ENCODE measurements around the gene INPPL1.
"Not testable (repeated sequence)": the region's sequence is repeated elsewhere in the genome, so short reads cannot be mapped to it uniquely, and the experiment has no call there.

Gene INPPL1, protein sequence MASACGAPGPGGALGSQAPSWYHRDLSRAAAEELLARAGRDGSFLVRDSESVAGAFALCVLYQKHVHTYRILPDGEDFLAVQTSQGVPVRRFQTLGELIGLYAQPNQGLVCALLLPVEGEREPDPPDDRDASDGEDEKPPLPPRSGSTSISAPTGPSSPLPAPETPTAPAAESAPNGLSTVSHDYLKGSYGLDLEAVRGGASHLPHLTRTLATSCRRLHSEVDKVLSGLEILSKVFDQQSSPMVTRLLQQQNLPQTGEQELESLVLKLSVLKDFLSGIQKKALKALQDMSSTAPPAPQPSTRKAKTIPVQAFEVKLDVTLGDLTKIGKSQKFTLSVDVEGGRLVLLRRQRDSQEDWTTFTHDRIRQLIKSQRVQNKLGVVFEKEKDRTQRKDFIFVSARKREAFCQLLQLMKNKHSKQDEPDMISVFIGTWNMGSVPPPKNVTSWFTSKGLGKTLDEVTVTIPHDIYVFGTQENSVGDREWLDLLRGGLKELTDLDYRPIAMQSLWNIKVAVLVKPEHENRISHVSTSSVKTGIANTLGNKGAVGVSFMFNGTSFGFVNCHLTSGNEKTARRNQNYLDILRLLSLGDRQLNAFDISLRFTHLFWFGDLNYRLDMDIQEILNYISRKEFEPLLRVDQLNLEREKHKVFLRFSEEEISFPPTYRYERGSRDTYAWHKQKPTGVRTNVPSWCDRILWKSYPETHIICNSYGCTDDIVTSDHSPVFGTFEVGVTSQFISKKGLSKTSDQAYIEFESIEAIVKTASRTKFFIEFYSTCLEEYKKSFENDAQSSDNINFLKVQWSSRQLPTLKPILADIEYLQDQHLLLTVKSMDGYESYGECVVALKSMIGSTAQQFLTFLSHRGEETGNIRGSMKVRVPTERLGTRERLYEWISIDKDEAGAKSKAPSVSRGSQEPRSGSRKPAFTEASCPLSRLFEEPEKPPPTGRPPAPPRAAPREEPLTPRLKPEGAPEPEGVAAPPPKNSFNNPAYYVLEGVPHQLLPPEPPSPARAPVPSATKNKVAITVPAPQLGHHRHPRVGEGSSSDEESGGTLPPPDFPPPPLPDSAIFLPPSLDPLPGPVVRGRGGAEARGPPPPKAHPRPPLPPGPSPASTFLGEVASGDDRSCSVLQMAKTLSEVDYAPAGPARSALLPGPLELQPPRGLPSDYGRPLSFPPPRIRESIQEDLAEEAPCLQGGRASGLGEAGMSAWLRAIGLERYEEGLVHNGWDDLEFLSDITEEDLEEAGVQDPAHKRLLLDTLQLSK

DNA sequence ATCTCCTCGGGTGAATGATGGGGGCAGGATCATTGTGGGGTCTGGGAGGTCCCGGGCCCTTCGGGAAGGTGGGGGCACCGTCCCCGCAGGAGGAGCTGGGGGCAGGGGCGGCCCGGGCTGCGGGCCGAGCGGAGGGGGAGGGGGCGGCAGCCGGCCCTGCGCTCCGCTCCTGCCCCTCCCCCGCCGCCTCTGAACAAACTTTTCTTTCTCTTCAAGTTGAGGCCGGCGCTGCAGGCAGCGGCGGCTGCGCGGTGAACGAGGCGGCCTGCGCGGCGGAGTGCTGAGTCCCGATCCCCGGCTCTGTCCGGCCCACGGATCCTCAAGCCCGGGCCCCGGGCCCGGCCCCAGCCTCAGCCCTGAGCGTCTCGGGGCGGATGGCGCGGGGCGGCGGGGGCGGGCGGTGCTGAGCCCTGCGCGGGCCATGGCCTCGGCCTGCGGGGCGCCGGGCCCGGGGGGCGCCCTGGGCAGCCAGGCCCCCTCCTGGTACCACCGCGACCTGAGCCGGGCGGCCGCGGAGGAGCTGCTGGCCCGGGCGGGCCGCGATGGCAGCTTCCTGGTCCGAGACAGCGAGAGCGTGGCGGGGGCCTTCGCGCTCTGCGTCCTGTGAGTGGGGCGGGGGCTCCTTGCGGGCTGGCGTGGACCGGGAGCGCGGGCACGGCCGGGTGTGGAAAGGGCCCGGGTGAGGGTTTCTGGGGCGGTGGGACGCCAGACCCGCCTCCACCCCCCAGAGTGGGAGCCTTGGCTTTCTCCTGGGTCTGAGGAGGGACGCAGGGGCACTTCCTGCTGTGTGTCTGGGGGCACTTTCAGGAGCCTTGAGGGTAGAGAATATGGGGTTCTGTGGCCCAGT is at the start of gene INPPL1:
Gene INPPL1, plus strand, starts transcription at position 204 of the 847 bp plus-strand sequence. Its CDS starts 218 bp downstream, at position 422.
- Histone ChIP-seq H3K27ac (ENCODE audit: low read depth, low read length) (peak within 1 kb of the TSS; percentile 90), H3K9ac (ENCODE audit: low read depth in 1 of 2, low read length in 2 of 2) (peak within 1 kb of the TSS; percentile 82 to 90), H3K27me3 (ENCODE audit: control insufficient read depth in 1 of 2, insufficient read depth in 2 of 2, low read length in 2 of 2) (no peaks in the 10 kb centered on the region), H3K4me3 (ENCODE audit: low read depth in 1 of 2, low read length in 2 of 2) (peak within 1 kb of the TSS; percentile 92 to 96), H3K36me3 (ENCODE audit: control insufficient read depth in 1 of 2, insufficient read depth in 2 of 2, low read length in 2 of 2) (peaks cover 16 to 18% of the 10 kb centered on the region in 2 donors), H3K4me1 (ENCODE audit: control insufficient read depth in 1 of 2, insufficient read depth in 2 of 2, low read length in 2 of 2) (peaks cover 16 to 25% of the 10 kb centered on the region in 2 donors), H3K9me3 (ENCODE audit: control insufficient read depth in 1 of 2, low read length in 2 of 2) (no peaks in the 10 kb centered on the region)

DNA sequence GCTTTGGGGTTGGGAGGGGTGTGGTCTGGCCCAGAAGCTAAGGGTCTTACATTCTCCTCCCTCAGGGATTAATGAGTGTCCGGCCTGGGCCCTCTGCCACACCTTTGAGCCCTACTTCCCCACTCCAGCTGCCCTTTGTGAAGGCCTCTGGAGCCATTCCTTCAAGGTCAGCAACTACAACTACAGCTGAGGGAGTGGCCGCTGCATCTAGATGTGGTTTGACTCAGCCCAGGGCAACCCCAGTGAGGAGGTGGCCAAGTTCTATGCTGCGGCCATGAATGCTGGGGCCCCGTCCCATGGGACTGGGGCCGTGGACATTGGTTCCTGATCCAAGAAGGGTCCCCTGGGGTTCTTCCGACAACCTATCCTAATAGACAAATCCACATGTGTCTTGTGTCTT is 46.9 kb upstream of the INPPL1 start:
- no peak overlapping the region for H3K9ac ChIP-seq (ENCODE audit: low read depth in 1 of 2, low read length in 2 of 2)
- H3K9me3 ChIP-seq (ENCODE audit: control insufficient read depth in 1 of 2, low read length in 2 of 2): no peaks in the 10 kb centered on the region

DNA sequence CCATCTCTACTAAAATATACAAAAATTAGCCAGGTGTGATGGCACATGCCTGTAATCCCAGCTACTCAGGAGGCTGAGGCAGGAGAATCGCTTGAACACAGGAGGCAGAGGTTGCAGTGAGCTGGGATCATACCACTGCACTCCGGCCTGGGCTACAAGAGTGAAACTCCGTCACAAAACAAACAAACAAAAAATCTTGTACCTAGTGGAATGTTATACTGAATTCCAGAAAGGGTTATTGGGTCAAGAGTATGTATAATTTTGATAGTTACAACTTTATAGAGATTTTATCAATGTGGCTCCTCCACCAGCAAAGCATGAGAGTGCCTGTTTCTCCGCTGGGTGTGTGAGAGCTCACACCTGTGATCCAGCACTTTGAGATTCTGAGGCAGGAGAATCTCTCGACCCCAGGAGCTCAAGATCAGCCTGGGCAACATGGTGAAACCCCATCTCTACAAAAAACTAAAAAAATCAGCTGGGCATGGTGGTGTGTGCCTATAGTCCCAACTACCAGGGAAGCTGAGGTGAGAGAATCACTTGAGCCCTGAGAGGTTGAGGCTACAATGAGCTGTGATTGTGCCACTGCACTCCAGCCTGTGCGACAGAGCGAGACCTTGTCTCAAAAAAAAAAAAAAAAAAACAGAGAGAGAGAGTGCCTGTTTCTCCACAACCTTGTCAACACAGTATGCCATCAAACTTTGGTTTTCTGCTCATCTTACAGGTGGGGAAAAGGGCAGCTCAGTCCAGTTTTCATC is 45.3 kb upstream of the INPPL1 start:
- Histone ChIP-seq H3K9me3 (ENCODE audit: control insufficient read depth in 1 of 2, low read length in 2 of 2) (no peaks in the 10 kb centered on the region), H3K27me3 (ENCODE audit: control insufficient read depth in 1 of 2, insufficient read depth in 2 of 2, low read length in 2 of 2) (no peaks in the 10 kb centered on the region), H3K4me3 (ENCODE audit: low read depth in 1 of 2, low read length in 2 of 2) (no peak overlapping the region), H3K4me1 (ENCODE audit: control insufficient read depth in 1 of 2, insufficient read depth in 2 of 2, low read length in 2 of 2) (peaks cover 2 to 8% of the 10 kb centered on the region in 2 donors), H3K9ac (ENCODE audit: low read depth in 1 of 2, low read length in 2 of 2) (no peak overlapping the region), H3K27ac (ENCODE audit: low read depth, low read length) (no peak overlapping the region), H3K36me3 (ENCODE audit: control insufficient read depth in 1 of 2, insufficient read depth in 2 of 2, low read length in 2 of 2) (no peaks in the 10 kb centered on the region)

More for the DNA sequence above, 46.9 kb upstream of the INPPL1 start:
- H3K4me1 ChIP-seq (ENCODE audit: control insufficient read depth in 1 of 2, insufficient read depth in 2 of 2, low read length in 2 of 2): peaks cover 6 to 13% of the 10 kb centered on the region in 2 donors
- no peaks in the 10 kb centered on the region for H3K27me3 ChIP-seq (ENCODE audit: control insufficient read depth in 1 of 2, insufficient read depth in 2 of 2, low read length in 2 of 2)
- no peaks in the 10 kb centered on the region for H3K36me3 ChIP-seq (ENCODE audit: control insufficient read depth in 1 of 2, insufficient read depth in 2 of 2, low read length in 2 of 2)
- H3K4me3 ChIP-seq (ENCODE audit: low read depth in 1 of 2, low read length in 2 of 2): no peak overlapping the region
- no peak overlapping the region for H3K27ac ChIP-seq (ENCODE audit: low read depth, low read length)

DNA sequence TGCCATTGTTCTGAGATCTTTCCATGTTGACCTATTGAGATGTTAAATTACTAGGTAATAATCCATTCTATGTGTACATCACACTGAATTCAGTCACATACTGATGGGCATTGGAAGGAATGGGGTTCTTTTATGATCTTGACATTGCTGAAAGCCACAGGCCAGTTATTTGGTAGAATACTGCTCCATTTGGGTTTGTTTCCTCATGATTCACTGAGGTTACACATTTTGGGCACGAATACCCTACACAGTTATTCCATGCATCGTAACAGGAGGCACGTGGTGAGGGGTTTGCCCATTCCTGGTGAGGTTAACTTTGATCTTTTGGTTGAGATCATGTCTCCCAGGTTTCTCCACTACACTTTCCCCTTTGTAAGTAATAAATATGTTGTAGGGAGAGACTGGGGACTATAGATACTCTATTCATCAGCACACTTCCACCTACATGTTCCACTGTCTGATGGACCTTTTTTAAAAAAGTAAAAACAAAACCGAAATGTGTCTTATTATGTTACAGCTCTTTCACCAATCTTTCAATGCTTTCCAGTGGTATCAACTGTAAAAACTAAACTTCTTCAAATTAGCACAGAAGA is 44.7 kb upstream of the INPPL1 start:
- no peak overlapping the region for H3K9ac ChIP-seq (ENCODE audit: low read depth in 1 of 2, low read length in 2 of 2)
- H3K4me3 ChIP-seq (ENCODE audit: low read depth in 1 of 2, low read length in 2 of 2): no peak overlapping the region
- no peak overlapping the region for H3K27ac ChIP-seq (ENCODE audit: low read depth, low read length)
- no peaks in the 10 kb centered on the region for H3K36me3 ChIP-seq (ENCODE audit: control insufficient read depth in 1 of 2, insufficient read depth in 2 of 2, low read length in 2 of 2)
- H3K9me3 ChIP-seq (ENCODE audit: control insufficient read depth in 1 of 2, low read length in 2 of 2): no peaks in the 10 kb centered on the region
- H3K4me1 ChIP-seq (ENCODE audit: control insufficient read depth in 1 of 2, insufficient read depth in 2 of 2, low read length in 2 of 2): peaks cover 0 to 2% of the 10 kb centered on the region in 2 donors
- no peaks in the 10 kb centered on the region for H3K27me3 ChIP-seq (ENCODE audit: control insufficient read depth in 1 of 2, insufficient read depth in 2 of 2, low read length in 2 of 2)

DNA sequence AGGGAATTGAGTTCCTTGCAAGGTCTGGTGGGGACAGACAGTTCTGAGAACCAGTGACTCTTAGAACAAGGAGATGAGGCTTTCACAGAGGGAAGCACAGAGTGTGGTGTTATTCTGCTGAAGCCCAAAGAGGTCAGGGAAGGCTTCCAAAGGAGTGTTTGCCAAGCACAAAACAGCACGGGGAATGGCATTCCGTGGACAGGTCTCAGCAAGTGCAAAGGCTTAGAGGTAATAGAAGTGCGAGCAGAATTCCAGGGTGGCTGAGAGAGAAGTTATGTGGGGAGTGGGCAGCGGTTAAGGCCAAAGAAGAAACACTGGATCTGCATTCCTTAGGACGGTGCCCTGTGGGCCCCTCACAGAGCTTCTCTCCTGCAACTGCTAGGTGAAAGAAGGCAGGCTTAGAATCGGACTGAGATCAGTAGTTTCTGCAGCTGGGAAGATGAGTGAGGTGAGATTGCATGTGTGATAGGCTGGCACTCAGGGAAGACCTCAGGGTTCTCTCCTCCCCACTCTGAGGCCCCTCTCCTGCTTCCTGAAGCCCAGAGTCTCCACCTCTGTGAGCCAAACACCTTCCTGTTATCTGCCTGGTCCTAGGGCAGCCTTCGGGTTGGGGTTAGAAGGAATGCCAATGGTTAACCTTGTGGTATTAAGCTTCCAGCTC is 43.5 kb upstream of the INPPL1 start:
- not testable (repeated sequence) for H3K4me1 ChIP-seq (ENCODE audit: control insufficient read depth in 1 of 2, insufficient read depth in 2 of 2, low read length in 2 of 2); H3K36me3 ChIP-seq (ENCODE audit: control insufficient read depth in 1 of 2, insufficient read depth in 2 of 2, low read length in 2 of 2); H3K4me3 ChIP-seq (ENCODE audit: low read depth in 1 of 2, low read length in 2 of 2); H3K9ac ChIP-seq (ENCODE audit: low read depth in 1 of 2, low read length in 2 of 2); H3K9me3 ChIP-seq (ENCODE audit: control insufficient read depth in 1 of 2, low read length in 2 of 2); H3K27ac ChIP-seq (ENCODE audit: low read depth, low read length); H3K27me3 ChIP-seq (ENCODE audit: control insufficient read depth in 1 of 2, insufficient read depth in 2 of 2, low read length in 2 of 2)

DNA sequence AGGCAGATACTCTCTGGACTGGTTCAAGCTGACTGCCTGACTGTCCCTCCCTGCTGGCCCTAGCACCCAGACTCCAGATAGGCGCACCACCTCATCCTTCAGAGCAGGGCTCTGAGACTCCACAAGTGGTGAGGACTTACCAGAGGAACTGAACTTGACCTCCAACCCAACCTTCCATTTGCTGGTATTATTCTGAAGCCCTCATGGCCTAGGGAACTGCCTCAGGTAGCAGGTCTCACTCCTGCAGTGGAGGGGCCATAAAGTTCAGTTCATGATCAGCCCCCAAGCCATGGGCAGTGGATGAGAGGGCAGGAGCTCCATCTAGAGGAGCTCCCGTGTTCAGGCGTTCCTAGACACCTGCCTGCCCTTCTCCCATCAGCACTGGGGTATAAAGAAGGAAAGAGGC is 43.0 kb upstream of the INPPL1 start:
- H3K4me3 ChIP-seq (ENCODE audit: low read depth in 1 of 2, low read length in 2 of 2); H3K4me1 ChIP-seq (ENCODE audit: control insufficient read depth in 1 of 2, insufficient read depth in 2 of 2, low read length in 2 of 2); H3K9me3 ChIP-seq (ENCODE audit: control insufficient read depth in 1 of 2, low read length in 2 of 2); H3K27me3 ChIP-seq (ENCODE audit: control insufficient read depth in 1 of 2, insufficient read depth in 2 of 2, low read length in 2 of 2); H3K36me3 ChIP-seq (ENCODE audit: control insufficient read depth in 1 of 2, insufficient read depth in 2 of 2, low read length in 2 of 2); H3K9ac ChIP-seq (ENCODE audit: low read depth in 1 of 2, low read length in 2 of 2); H3K27ac ChIP-seq (ENCODE audit: low read depth, low read length): not testable (repeated sequence)

DNA sequence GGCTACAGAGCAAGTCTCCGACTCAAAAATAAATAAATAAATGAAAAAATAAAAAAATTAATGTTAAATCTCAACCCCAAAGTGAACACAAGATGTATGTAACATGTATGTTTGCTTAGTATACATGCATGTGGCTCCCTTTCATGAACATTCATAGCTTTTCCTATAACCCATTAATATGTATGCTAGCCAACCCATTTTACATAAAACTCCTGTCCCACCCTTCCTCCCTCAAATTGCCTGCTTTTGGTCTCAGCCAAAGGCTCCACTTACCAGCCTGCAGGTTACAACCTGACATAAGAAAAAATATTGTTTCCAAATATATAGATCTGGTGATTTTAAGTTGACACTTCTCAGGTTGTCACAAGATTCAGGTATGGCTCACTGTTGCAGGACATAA is 36.3 kb upstream of the INPPL1 start:
- H3K9ac ChIP-seq (ENCODE audit: low read depth in 1 of 2, low read length in 2 of 2): no peak overlapping the region
- no peak overlapping the region for H3K4me3 ChIP-seq (ENCODE audit: low read depth in 1 of 2, low read length in 2 of 2)
- H3K36me3 ChIP-seq (ENCODE audit: control insufficient read depth in 1 of 2, insufficient read depth in 2 of 2, low read length in 2 of 2): no peaks in the 10 kb centered on the region

DNA sequence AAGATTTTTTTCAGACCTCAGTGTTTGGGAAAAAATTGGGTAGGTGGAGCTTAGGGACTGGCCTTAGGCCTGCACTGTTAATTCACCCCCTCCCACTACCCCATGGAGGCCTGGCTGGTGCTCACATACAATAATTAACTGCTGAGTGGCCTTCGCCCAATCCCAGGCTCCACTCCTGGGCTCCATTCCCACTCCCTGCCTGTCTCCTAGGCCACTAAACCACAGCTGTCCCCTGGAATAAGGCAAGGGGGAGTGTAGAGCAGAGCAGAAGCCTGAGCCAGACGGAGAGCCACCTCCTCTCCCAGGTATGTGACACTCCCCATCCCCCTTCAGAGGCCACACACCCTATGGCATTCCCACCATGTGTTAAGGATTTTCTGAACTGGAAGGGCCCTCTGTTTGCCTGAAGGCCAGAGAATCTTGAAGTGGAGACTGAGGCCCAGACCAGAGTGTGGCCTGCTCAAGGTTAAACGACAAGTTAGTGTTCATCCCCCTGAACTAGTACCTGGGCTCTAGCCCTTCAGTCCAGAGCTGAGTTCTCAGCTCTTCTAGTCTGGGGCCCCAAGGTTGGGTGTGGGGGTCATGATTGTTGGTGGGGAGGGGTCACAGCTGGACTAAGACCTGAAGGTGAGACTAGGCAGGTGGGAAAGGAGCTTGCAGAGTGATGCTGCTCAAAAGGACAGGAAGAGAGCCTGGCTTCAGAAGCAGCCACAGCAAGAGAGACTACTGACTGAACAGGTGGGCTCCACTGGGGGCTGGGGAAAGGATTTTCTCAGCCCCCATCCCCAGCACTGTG is 34.9 kb upstream of the INPPL1 start:
- Histone ChIP-seq H3K27me3 (ENCODE audit: control insufficient read depth in 1 of 2, insufficient read depth in 2 of 2, low read length in 2 of 2) (no peaks in the 10 kb centered on the region), H3K9ac (ENCODE audit: low read depth in 1 of 2, low read length in 2 of 2) (no peak overlapping the region), H3K4me1 (ENCODE audit: control insufficient read depth in 1 of 2, insufficient read depth in 2 of 2, low read length in 2 of 2) (no peaks in the 10 kb centered on the region), H3K36me3 (ENCODE audit: control insufficient read depth in 1 of 2, insufficient read depth in 2 of 2, low read length in 2 of 2) (no peaks in the 10 kb centered on the region), H3K27ac (ENCODE audit: low read depth, low read length) (no peak overlapping the region), H3K4me3 (ENCODE audit: low read depth in 1 of 2, low read length in 2 of 2) (no peak overlapping the region), H3K9me3 (ENCODE audit: control insufficient read depth in 1 of 2, low read length in 2 of 2) (no peaks in the 10 kb centered on the region)

More for the DNA sequence above, 36.3 kb upstream of the INPPL1 start:
- no peaks in the 10 kb centered on the region for H3K4me1 ChIP-seq (ENCODE audit: control insufficient read depth in 1 of 2, insufficient read depth in 2 of 2, low read length in 2 of 2)
- H3K27me3 ChIP-seq (ENCODE audit: control insufficient read depth in 1 of 2, insufficient read depth in 2 of 2, low read length in 2 of 2): no peaks in the 10 kb centered on the region
- H3K9me3 ChIP-seq (ENCODE audit: control insufficient read depth in 1 of 2, low read length in 2 of 2): no peaks in the 10 kb centered on the region
- H3K27ac ChIP-seq (ENCODE audit: low read depth, low read length): no peak overlapping the region
